ENCODE measurements around the gene ADM. TPM values are rescaled to one million over a fixed set of nuclear protein-coding genes. Genes with fewer than 3 reads are reported as not detected.
"Not testable (repeated sequence)": the region's sequence is repeated elsewhere in the genome, so short reads cannot be mapped to it uniquely, and the experiment has no call there.

Gene ADM
- total and polyA plus RNA-seq, 2 donors (not counting 1 experiment from before 2014, with no cell fraction given) = 2.3 to 10.4 TPM

DNA sequence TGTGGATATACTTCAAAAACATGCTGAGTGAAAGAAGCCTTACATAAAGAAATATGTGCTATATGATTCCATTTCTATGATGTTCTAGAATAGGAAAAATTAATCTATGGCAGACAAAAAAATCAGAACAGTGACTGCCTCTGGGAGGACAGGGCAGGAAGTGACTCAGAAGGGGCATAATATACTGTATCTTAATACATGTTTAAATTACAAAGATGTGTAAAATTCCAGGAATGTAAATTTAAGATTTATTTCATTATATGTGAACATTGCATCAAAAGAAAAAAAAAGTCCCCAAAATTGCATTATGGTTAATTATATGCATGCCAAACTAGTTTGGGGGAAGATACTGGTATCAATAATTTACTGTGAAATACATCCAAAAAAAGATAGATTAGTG lies 43.1 kb upstream of the ADM start:
- Histone ChIP-seq H3K4me2 (replicated peaks; ENCODE audit: low read depth, low read length, poor library complexity, severe bottlenecking) (no peak overlapping the region), H3K9me3 (ENCODE audit: control extremely low read depth in 1 of 3, control insufficient read depth in 2 of 3, insufficient read depth in 1 of 3, low read length in 2 of 3) (no peaks in the 10 kb centered on the region), H3K4me1 (ENCODE audit: control insufficient read depth in 2 of 2, insufficient read depth in 2 of 2, low read length in 2 of 2) (no peaks in the 10 kb centered on the region), H3K9ac (ENCODE audit: low read length) (no peak overlapping the region), H3K27ac (ENCODE audit: low read length in 2 of 2) (no peak overlapping the region), H3K36me3 (replicated peaks in 1 of 2; ENCODE audit: control extremely low read depth in 1 of 2, control insufficient read depth in 1 of 2, extremely low read depth in 1 of 2, insufficient read depth in 2 of 2, low read length in 1 of 2) (no peaks in the 10 kb centered on the region), H4K20me1 (ENCODE audit: control insufficient read depth, insufficient read depth, low read length, poor library complexity, severe bottlenecking) (no peaks in the 10 kb centered on the region), H3K79me2 (ENCODE audit: control insufficient read depth, insufficient read depth, low read length) (no peaks in the 10 kb centered on the region), H2AFZ (ENCODE audit: insufficient read depth, low read depth, low read length, poor library complexity, severe bottlenecking) (no peak overlapping the region), H3K27me3 (replicated peaks in 1 of 4; ENCODE audit: control extremely low read depth in 1 of 4, control insufficient read depth in 3 of 4, insufficient read depth in 4 of 4, low read length in 3 of 4) (no peaks in the 10 kb centered on the region), H3K4me3 (ENCODE audit: control extremely low read depth in 1 of 5, extremely low read depth in 1 of 5, insufficient read depth in 1 of 5, low read depth in 2 of 5, low read length in 4 of 5) (no peak overlapping the region)
- Mint-ChIP-seq H3K9me3 (ENCODE audit: insufficient read depth) (no peaks in the 10 kb centered on the region), H3K27me3 (peaks cover 6% of the 10 kb centered on the region), H3K27ac (no peak overlapping the region), H3K4me1 (peaks cover 2% of the 10 kb centered on the region), H3K4me3 (no peak overlapping the region)
- DNase-seq = no peak
- ChIA-PET CTCF (no interaction called here), POLR2A (no interaction called here)
- TF ChIP-seq EZH2 (IDR thresholded peaks at IDR 0.05; ENCODE audit: borderline replicate concordance, insufficient read depth, low read depth, low read length, poor library complexity, severe bottlenecking) = no peak
- TF ChIP-seq, protein P1, sequence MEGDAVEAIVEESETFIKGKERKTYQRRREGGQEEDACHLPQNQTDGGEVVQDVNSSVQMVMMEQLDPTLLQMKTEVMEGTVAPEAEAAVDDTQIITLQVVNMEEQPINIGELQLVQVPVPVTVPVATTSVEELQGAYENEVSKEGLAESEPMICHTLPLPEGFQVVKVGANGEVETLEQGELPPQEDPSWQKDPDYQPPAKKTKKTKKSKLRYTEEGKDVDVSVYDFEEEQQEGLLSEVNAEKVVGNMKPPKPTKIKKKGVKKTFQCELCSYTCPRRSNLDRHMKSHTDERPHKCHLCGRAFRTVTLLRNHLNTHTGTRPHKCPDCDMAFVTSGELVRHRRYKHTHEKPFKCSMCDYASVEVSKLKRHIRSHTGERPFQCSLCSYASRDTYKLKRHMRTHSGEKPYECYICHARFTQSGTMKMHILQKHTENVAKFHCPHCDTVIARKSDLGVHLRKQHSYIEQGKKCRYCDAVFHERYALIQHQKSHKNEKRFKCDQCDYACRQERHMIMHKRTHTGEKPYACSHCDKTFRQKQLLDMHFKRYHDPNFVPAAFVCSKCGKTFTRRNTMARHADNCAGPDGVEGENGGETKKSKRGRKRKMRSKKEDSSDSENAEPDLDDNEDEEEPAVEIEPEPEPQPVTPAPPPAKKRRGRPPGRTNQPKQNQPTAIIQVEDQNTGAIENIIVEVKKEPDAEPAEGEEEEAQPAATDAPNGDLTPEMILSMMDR (IDR thresholded peaks at IDR 0.05) = no peak
- ATAC-seq (ENCODE audit: low read depth) = no peak
- intact Hi-C loops (cut with micrococcal nuclease) = loop anchor here (5.0 kb wide), 1 partner anchor 40 kb away; no protein-coding TSS in a partner anchor

DNA sequence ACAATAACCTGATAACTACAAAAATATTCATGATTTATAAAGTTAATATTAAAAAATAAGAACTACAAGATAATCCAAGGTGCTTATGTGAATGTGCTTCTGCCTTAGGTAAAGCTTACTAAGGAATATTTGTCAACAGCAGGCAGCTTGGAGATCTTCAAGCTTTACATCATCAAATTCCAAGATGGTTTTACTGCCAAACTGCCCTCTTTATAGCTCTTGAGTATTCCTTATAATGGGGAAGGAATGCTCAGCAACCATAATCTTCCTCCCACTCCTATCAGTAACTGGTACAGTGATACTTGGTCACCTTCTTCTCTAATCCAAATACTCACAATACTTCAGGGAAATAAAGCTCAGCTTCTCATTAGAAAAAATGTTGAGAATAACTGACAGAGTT lies 40.9 kb upstream of the ADM start:
- ChIA-PET CTCF (no interaction called here), POLR2A (no interaction called here)
- Histone ChIP-seq H3K27me3 (replicated peaks in 1 of 4; ENCODE audit: control extremely low read depth in 1 of 4, control insufficient read depth in 3 of 4, insufficient read depth in 4 of 4, low read length in 3 of 4) (no peaks in the 10 kb centered on the region), H3K4me2 (replicated peaks; ENCODE audit: low read depth, low read length, poor library complexity, severe bottlenecking) (no peak overlapping the region), H3K79me2 (ENCODE audit: control insufficient read depth, insufficient read depth, low read length) (no peaks in the 10 kb centered on the region), H3K9me3 (ENCODE audit: control extremely low read depth in 1 of 3, control insufficient read depth in 2 of 3, insufficient read depth in 1 of 3, low read length in 2 of 3) (no peaks in the 10 kb centered on the region), H3K27ac (ENCODE audit: low read length in 2 of 2) (no peak overlapping the region), H3K4me1 (ENCODE audit: control insufficient read depth in 2 of 2, insufficient read depth in 2 of 2, low read length in 2 of 2) (no peaks in the 10 kb centered on the region), H3K4me3 (ENCODE audit: control extremely low read depth in 1 of 5, extremely low read depth in 1 of 5, insufficient read depth in 1 of 5, low read depth in 2 of 5, low read length in 4 of 5) (no peak overlapping the region), H2AFZ (ENCODE audit: insufficient read depth, low read depth, low read length, poor library complexity, severe bottlenecking) (no peak overlapping the region), H3K36me3 (replicated peaks in 1 of 2; ENCODE audit: control extremely low read depth in 1 of 2, control insufficient read depth in 1 of 2, extremely low read depth in 1 of 2, insufficient read depth in 2 of 2, low read length in 1 of 2) (no peaks in the 10 kb centered on the region), H3K9ac (ENCODE audit: low read length) (no peak overlapping the region), H4K20me1 (ENCODE audit: control insufficient read depth, insufficient read depth, low read length, poor library complexity, severe bottlenecking) (no peaks in the 10 kb centered on the region)
- peaks cover 7% of the 10 kb centered on the region for H3K27me3 Mint-ChIP-seq
- H3K27ac Mint-ChIP-seq = no peak overlapping the region
- no peak for TF ChIP-seq EZH2 (IDR thresholded peaks at IDR 0.05; ENCODE audit: borderline replicate concordance, insufficient read depth, low read depth, low read length, poor library complexity, severe bottlenecking)
- TF ChIP-seq, protein P1 (IDR thresholded peaks at IDR 0.05) = no peak
- DNase-seq (no peak), ATAC-seq (ENCODE audit: low read depth) (no peak)
- H3K4me1 Mint-ChIP-seq = peaks cover 2% of the 10 kb centered on the region
- H3K9me3 Mint-ChIP-seq (ENCODE audit: insufficient read depth) = no peaks in the 10 kb centered on the region
- intact Hi-C loops (cut with micrococcal nuclease) = loop anchor here (5.0 kb wide), 1 partner anchor 42 kb away; no protein-coding TSS in a partner anchor
- H3K4me3 Mint-ChIP-seq = no peak overlapping the region

DNA sequence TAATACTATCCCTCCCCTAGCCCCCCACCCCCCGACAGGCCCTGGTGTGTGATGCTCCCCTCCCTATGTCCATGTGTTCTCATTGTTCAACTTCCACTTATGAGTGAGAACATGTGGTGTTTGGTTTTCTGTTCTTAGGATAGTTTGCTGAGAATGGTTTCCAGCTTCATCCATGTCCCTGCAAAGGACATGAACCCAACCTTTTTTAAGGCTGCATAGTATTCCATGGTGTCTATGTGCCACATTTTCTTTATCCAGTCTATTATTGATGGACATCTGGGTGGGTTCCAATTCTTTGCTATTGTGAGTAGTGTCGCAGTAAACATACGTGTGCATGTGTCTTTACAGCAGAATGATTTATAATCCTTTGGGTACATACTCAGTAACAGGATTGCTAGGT lies 40.2 kb upstream of the ADM start:
- H3K4me3 ChIP-seq (ENCODE audit: control extremely low read depth in 1 of 5, extremely low read depth in 1 of 5, insufficient read depth in 1 of 5, low read depth in 2 of 5, low read length in 4 of 5); H3K9me3 ChIP-seq (ENCODE audit: control extremely low read depth in 1 of 3, control insufficient read depth in 2 of 3, insufficient read depth in 1 of 3, low read length in 2 of 3); H3K27me3 ChIP-seq (replicated peaks in 1 of 4; ENCODE audit: control extremely low read depth in 1 of 4, control insufficient read depth in 3 of 4, insufficient read depth in 4 of 4, low read length in 3 of 4); H4K20me1 ChIP-seq (ENCODE audit: control insufficient read depth, insufficient read depth, low read length, poor library complexity, severe bottlenecking); ATAC-seq (ENCODE audit: low read depth); H3K27ac Mint-ChIP-seq; DNase-seq; H3K9me3 Mint-ChIP-seq (ENCODE audit: insufficient read depth); CTCF ChIA-PET; H3K79me2 ChIP-seq (ENCODE audit: control insufficient read depth, insufficient read depth, low read length); H3K4me3 Mint-ChIP-seq; H3K9ac ChIP-seq (ENCODE audit: low read length); H3K4me1 ChIP-seq (ENCODE audit: control insufficient read depth in 2 of 2, insufficient read depth in 2 of 2, low read length in 2 of 2); H2AFZ ChIP-seq (ENCODE audit: insufficient read depth, low read depth, low read length, poor library complexity, severe bottlenecking); H3K4me2 ChIP-seq (replicated peaks; ENCODE audit: low read depth, low read length, poor library complexity, severe bottlenecking); H3K27ac ChIP-seq (ENCODE audit: low read length in 2 of 2); POLR2A ChIA-PET; H3K36me3 ChIP-seq (replicated peaks in 1 of 2; ENCODE audit: control extremely low read depth in 1 of 2, control insufficient read depth in 1 of 2, extremely low read depth in 1 of 2, insufficient read depth in 2 of 2, low read length in 1 of 2); H3K4me1 Mint-ChIP-seq: not testable (repeated sequence)
- no CpG with 5 or more reads among the region's 3 CpGs for WGBS (ENCODE audit: insufficient coverage)
- H3K27me3 Mint-ChIP-seq = peaks cover 13% of the 10 kb centered on the region
- intact Hi-C loops (cut with micrococcal nuclease) = loop anchor here (5.0 kb wide), 1 partner anchor 42 kb away; no protein-coding TSS in a partner anchor
